Uterus (tissue), 4 donors: ENCODE measurements around the gene PTGER1. TPM values are rescaled to one million over a fixed set of nuclear protein-coding genes. Genes with fewer than 3 reads are reported as not detected.
A peak's percentile ranks its signal among the peaks of the same experiment; 100 is the strongest.

Source experiments
- DNase-seq, 2 donors: peaks; one replicate each; pipeline ENCODE4 v3.0.0-alpha.2; 2019 to 2020
- H3K27ac ChIP-seq, 2 donors: fragments of 200-600 bp; sonication (generic); 1 replicate in 1 of 2; 2 replicates in 1 of 2; pipeline ENCODE4 v1.5.1; 2016 to 2018
- H3K27me3 ChIP-seq, 2 donors: fragments of 200-600 bp; sonication (generic); one replicate each; pipeline ENCODE4 v1.5.1; 2018 to 2019; ENCODE audit warnings: control low read depth in 1 of 2
- H3K36me3 ChIP-seq, 2 donors: fragments of 200-600 bp; sonication (generic); one replicate each; pipeline ENCODE4 v1.5.1; 2019; ENCODE audit warnings: control low read depth in 1 of 2
- H3K4me1 ChIP-seq, 2 donors: fragments of 200-600 bp; sonication (generic); one replicate each; pipeline ENCODE4 v1.5.1; 2018 to 2019; ENCODE audit warnings: control low read depth in 1 of 2
- H3K4me3 ChIP-seq, 2 donors: fragments of 200-600 bp; sonication (generic); 1 replicate in 1 of 2; 2 replicates in 1 of 2; pipeline ENCODE4 v1.5.1; 2018 to 2019; ENCODE audit warnings: mild to moderate bottlenecking in 1 of 2
- H3K9me3 ChIP-seq, 2 donors: fragments of 200-600 bp; sonication (generic); one replicate each; pipeline ENCODE4 v1.5.1; 2019; ENCODE audit warnings: control low read depth in 1 of 2
- POLR2A ChIP-seq, 2 donors: fragments of 450-650 bp; IDR thresholded peaks; one replicate each; pipeline ENCODE4 v1.6.1; 2016; ENCODE audit warnings: antibody characterized with exemption in 2 of 2, mild to moderate bottlenecking in 1 of 2, moderate library complexity in 1 of 2
- intact Hi-C: fragments of 100-400 bp; cut with DNase I; formaldehyde crosslinking; loops from one replicate; pipeline ENCODE4 v1.15.1; 2023; ENCODE audit warnings: low total_unique reads
- total RNA-seq, 4 donors: library from RNA; depleted of rRNA in 3 of 4; stranded (reverse); fragments of >200 nt in 3 of 4; gene quantifications; one replicate each; pipeline versions ENCODE4 v1.1.0 to v1.2.4, GENCODE V29; 2014 to 2023
- TF ChIP-seq, protein P1 (sequence below), 4 experiments: fragments of 200-600 bp in 2 of 4; fragments of 450-650 bp in 2 of 4; sonication (generic) in 2 of 4; IDR thresholded peaks; one replicate each; pipeline ENCODE4 v1.5.1; 2016 to 2019; ENCODE audit warnings: antibody characterized with exemption in 4 of 4, mild to moderate bottlenecking in 2 of 4, moderate library complexity in 1 of 4
- donor health status: DM: yes; HTN: yes; CAD: no.

PTGER1 gene
- total RNA-seq, 4 donors from 2014 or later: 0.30 to 1.2 TPM; not detected in 2

DNA sequence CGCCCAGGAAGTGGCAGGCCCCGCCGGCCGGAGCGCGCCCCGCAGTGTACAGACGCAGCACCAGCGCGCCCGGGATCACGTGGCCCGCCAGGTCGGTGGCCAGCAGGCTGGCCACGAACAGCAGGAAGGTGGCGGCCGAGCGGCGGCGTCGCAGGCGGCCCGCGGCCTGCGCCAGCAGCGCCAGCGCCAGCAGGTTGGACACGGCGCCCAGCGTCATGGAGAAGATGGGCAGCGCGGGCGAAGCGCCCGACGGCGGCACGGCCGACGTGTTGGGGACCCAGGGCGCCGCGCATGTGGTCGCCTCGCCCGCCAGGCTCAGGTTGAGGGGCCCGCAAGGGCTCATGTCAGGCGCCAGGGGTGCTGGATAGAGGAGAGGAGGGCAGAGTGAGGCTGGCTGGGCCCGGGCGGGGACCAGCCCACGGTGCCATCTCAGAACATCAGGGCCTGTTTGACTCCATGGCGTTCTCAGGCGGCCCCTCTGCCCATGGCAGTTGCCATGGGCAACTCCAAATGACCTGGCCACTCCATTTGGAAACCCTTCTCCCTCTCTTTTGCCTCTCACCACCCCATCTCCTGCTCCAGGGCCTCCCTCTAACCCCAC is 1.1 kb downstream of the PTGER1 start:
- TF ChIP-seq, protein P1, sequence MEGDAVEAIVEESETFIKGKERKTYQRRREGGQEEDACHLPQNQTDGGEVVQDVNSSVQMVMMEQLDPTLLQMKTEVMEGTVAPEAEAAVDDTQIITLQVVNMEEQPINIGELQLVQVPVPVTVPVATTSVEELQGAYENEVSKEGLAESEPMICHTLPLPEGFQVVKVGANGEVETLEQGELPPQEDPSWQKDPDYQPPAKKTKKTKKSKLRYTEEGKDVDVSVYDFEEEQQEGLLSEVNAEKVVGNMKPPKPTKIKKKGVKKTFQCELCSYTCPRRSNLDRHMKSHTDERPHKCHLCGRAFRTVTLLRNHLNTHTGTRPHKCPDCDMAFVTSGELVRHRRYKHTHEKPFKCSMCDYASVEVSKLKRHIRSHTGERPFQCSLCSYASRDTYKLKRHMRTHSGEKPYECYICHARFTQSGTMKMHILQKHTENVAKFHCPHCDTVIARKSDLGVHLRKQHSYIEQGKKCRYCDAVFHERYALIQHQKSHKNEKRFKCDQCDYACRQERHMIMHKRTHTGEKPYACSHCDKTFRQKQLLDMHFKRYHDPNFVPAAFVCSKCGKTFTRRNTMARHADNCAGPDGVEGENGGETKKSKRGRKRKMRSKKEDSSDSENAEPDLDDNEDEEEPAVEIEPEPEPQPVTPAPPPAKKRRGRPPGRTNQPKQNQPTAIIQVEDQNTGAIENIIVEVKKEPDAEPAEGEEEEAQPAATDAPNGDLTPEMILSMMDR (IDR thresholded peaks at IDR 0.05): no peak
- TF ChIP-seq POLR2A (IDR thresholded peaks at IDR 0.05): no peak
- peaks cover 0 to 14% of the 10 kb centered on the region in 2 donors for H3K4me1 ChIP-seq
- no peak overlapping the region for H3K4me3 ChIP-seq
- H3K27me3 ChIP-seq: peaks cover 0 to 8% of the 10 kb centered on the region in 2 donors
- H3K9me3 ChIP-seq: no peaks in the 10 kb centered on the region
- intact Hi-C loops: no loop called here
- H3K36me3 ChIP-seq: no peaks in the 10 kb centered on the region
- DNase-seq: no peak
- H3K27ac ChIP-seq: no peak overlapping the region

DNA sequence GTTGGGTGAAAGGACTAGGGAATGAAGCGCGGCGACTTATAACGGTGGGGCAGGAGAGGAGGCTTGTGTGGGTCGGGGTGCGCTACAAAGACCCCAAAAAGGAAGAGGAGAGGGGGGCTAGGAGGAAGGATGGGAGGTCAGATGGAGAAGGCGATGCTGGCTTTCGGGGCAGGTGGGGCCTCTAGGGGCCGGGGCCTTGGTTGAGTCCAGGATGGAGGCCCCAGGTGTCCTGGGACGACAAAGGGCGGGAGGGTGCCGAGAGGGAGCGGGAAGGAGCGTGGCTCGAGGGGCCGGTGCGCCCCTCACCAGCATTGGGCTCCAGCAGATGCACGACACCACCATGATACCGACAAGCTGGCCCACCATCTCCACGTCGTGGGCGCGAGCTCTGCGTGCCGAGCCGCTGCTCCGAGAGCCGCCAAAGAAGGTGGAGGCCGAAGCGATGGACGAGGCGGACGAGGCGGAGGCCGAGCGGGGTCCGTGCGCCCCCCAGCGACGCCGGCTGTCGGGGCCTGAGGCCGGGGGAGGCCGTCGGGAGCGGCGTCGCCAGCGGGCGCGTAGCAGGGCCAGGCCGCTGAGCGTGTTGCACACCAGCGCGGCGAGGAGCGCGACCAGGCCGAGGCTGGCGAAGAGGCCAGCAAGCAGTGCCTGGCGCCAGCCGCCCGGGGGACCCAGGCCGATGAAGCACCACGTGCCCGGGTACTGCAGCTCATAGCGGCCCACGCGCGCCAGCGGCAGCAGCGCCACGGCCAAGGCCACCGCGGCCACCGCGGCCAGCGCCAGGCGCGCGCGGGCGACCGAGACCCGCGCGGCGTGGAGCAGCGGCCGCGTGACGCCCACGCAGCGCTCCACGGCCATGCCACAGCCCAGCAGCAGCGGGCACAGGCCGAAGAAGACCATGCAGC is 1.8 kb downstream of the PTGER1 start:
- H3K4me3 ChIP-seq: no peak overlapping the region
- intact Hi-C loops: no loop called here
- no peak overlapping the region for H3K27ac ChIP-seq
- H3K4me1 ChIP-seq: peaks cover 0 to 14% of the 10 kb centered on the region in 2 donors
- no peaks in the 10 kb centered on the region for H3K36me3 ChIP-seq
- TF ChIP-seq, protein P1 (IDR thresholded peaks at IDR 0.05): no peak
- TF ChIP-seq POLR2A (IDR thresholded peaks at IDR 0.05): no peak
- no peaks in the 10 kb centered on the region for H3K9me3 ChIP-seq
- DNase-seq: no peak
- peaks cover 0 to 8% of the 10 kb centered on the region in 2 donors for H3K27me3 ChIP-seq

DNA sequence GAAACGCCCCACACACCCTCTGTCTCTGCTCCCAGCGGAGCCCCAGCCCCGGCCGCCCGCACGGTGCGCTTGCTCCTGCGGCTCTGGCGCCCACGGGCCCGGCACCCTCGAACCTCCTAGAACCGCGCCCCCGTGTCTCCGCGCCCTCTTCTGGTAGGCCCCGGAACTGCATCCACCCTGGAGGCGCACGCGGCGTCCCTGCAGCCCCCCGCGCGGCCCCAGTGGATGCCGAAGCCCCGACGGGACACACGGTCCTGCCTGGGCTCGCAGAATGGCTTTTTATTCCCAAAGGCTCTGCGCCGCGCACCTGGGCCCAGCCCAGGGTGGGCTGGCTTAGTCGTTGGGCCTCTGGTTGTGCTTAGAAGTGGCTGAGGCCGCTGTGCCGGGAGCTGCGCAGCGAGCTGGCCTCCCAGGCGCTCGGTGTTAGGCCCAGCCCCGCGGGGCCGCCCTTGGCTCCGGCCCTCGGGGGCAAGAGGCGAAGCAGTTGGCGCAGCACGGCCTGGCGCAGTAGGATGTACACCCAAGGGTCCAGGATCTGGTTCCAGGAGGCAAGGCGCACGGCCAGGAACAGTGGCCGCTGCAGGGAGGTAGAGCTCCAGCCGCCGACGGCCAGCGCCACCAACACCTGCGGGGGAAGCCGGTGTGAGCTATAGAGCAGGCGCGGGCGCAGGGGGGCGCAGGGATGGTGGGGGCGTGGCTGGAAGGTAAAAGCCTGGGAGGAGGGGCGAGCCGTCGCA is 2.8 kb downstream of the PTGER1 start:
- H3K36me3 ChIP-seq: no peaks in the 10 kb centered on the region
- no peaks in the 10 kb centered on the region for H3K9me3 ChIP-seq
- H3K4me3 ChIP-seq: peak overlapping the region in 1 of 2 donors; percentile 9
- peaks cover 0 to 8% of the 10 kb centered on the region in 2 donors for H3K27me3 ChIP-seq
- intact Hi-C loops: no loop called here
- peak; percentile 70 to 80 for DNase-seq
- no peak for TF ChIP-seq POLR2A (IDR thresholded peaks at IDR 0.05)
- TF ChIP-seq, protein P1 (IDR thresholded peaks at IDR 0.05): peak; percentile 83 to 99 (median 92)
- H3K4me1 ChIP-seq: peaks cover 0 to 14% of the 10 kb centered on the region in 2 donors
- H3K27ac ChIP-seq: peak overlapping the region in 1 of 2 donors; percentile 54

DNA sequence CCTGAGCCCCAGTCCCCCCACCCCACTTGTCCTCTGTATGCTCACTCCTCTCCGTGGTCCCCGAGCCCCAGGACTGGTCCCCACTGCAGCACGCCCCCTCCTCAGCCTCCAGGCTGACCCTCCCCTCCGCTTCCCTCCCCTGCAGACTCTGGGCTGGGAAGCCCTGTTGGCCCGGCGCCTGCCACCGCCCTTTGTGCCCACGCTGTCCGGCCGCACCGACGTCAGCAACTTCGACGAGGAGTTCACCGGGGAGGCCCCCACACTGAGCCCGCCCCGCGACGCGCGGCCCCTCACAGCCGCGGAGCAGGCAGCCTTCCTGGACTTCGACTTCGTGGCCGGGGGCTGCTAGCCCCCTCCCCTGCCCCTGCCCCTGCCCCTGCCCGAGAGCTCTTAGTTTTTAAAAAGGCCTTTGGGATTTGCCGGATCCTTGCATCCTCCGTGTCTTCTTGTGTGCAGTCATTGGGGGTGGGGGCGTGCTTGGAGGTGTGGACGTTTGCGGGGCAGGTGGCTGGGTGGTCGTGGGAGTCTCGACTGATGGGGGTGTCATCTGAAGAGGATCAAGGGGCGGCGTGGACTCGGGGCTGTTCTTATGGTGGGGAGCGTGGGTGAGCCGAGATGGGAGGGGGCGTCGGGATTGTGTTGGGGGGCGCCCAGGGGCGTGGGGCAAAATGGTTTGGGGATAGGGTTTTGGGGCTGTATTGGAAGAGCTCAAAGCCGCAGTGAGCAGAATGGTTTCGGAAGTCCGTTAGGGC is 3.5 kb downstream of the PTGER1 start:
- Histone ChIP-seq H3K4me3 (no peak overlapping the region), H3K36me3 (no peaks in the 10 kb centered on the region), H3K9me3 (no peaks in the 10 kb centered on the region), H3K27me3 (peaks cover 0 to 8% of the 10 kb centered on the region in 2 donors), H3K4me1 (peaks cover 0 to 14% of the 10 kb centered on the region in 2 donors), H3K27ac (no peak overlapping the region)
- intact Hi-C loops: no loop called here
- DNase-seq: no peak
- TF ChIP-seq, protein P1 (IDR thresholded peaks at IDR 0.05): no peak
- no peak for TF ChIP-seq POLR2A (IDR thresholded peaks at IDR 0.05)
